ENCODE measurements around the gene TSPAN9. TPM values are rescaled to one million over a fixed set of nuclear protein-coding genes. Genes with fewer than 3 reads are reported as not detected.

The TSPAN9 gene
- total RNA-seq, 1 donor, result 76.0 TPM

GRCh38 chr12:3034067-3034750 is 43.0 kb upstream of the TSPAN9 start:
- peak; percentile 75 for DNase-seq (ENCODE audit: low read depth)
- peak; percentile 91 for TF ChIP-seq CTCF (IDR thresholded peaks at IDR 0.05; ENCODE audit: insufficient read depth, low read depth, low read length)
- no peak overlapping the region for H3K4me3 ChIP-seq (ENCODE audit: low read depth, low read length)

GRCh38 chr12:3035171-3035570 is 42.0 kb upstream of the TSPAN9 start:
- TF ChIP-seq CTCF (IDR thresholded peaks at IDR 0.05; ENCODE audit: insufficient read depth, low read depth, low read length), result no peak
- H3K4me3 ChIP-seq (ENCODE audit: low read depth, low read length), result no peak overlapping the region
- DNase-seq (ENCODE audit: low read depth), result no peak

- no peak overlapping the region for H3K4me3 ChIP-seq (ENCODE audit: low read depth, low read length)
- no peak for DNase-seq (ENCODE audit: low read depth)
- TF ChIP-seq CTCF (IDR thresholded peaks at IDR 0.05; ENCODE audit: insufficient read depth, low read depth, low read length), result peak; percentile 54
These were observed 41.1 kb upstream of the TSPAN9 start for GRCh38 chr12:3035815-3036702.

- TF ChIP-seq CTCF (IDR thresholded peaks at IDR 0.05; ENCODE audit: insufficient read depth, low read depth, low read length), result no peak
- no peak for DNase-seq (ENCODE audit: low read depth)
- no peak overlapping the region for H3K4me3 ChIP-seq (ENCODE audit: low read depth, low read length)
These were observed 40.1 kb upstream of the TSPAN9 start for GRCh38 chr12:3036901-3037600.

GRCh38 chr12:3038166-3038565 is 39.0 kb upstream of the TSPAN9 start:
- H3K4me3 ChIP-seq (ENCODE audit: low read depth, low read length), result no peak overlapping the region
- DNase-seq (ENCODE audit: low read depth), result no peak
- TF ChIP-seq CTCF (IDR thresholded peaks at IDR 0.05; ENCODE audit: insufficient read depth, low read depth, low read length), result no peak

GRCh38 chr12:3038926-3039510 is 38.2 kb upstream of the TSPAN9 start:
- DNase-seq (ENCODE audit: low read depth), result no peak
- no peak for TF ChIP-seq CTCF (IDR thresholded peaks at IDR 0.05; ENCODE audit: insufficient read depth, low read depth, low read length)
- no peak overlapping the region for H3K4me3 ChIP-seq (ENCODE audit: low read depth, low read length)

All from fibroblast of villous mesenchyme (primary cell).